HG03095 (cell line): Measurements from ENCODE around the gene CCT8.
A peak's percentile ranks its signal among the peaks of the same experiment; 100 is the strongest.
"Not testable (repeated sequence)": the region's sequence is repeated elsewhere in the genome, so short reads cannot be mapped to it uniquely, and the experiment has no call there.

Experiments
- ATAC-seq: cut with Tn5 transposase; IDR thresholded peaks from one replicate; pipeline ENCODE4 v1.9.1; 2021; ENCODE audit warnings: moderate library complexity; ENCODE audit not compliant: unreplicated experiment

CCT8 gene

DNA sequence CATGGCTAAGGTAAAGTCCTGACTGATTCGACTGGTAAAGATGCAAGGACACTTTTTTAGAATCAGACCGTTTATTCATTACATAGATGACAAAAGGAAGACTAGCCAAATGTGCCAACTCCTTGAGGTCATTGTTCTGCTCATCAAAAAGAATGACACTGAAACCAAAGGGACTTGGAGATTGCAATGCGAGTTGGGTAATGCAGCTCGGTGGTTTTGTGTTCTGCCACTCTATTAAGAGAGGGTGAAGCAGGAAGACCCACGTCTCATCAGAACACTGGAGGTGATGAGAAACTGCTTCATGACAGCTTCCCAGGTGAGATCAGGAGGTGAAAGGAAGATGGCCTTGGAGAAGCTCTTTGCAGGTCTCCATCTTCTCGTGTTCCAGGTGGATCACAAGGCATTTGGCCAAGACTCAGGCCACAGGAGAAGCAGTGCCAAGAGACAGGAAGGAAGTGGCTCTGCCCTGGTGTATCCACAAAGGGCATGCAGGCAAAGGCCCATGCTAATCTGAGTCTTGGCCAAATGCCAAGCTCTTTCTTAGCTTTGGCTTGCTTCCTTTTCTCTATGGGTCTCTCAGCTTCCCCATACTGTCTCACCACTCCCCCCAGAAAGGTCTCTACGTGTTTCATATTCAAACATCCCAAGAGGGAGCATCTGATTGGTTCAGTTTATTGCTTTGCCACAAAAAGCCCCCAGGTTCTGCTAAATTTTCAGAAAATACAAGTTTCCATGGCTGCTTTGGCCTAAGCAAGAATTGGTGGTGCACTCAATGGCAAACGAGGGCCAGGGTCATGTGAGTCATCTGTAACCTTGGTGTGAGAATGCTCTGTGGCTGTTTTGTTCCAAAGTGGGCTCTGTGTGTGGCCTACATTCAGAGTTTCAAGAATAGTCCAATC, 5.7 kb upstream of the CCT8 start:
- peak; percentile 34 for ATAC-seq

DNA sequence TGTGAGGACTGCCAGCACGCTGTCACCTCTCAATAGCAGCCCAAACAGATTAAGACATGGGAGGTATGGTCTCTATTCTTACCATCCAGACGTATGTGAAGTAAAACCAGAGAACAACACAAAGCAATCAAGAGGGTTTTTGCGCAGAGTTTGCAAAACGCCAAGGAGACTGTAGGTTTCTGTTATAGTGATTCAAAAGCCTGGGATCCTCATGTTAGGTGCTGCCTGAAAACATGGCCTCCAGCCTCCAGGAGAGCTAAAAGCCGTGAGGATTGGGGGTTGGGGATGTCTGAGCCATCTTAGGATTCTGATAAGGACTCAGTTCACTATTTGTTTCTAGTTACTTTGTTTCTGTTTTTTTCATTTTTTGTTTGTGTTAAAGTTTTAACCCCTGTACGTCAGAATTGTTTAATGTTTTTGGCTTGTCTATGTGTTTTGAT, 4.2 kb upstream of the CCT8 start:
- no peak for ATAC-seq

DNA sequence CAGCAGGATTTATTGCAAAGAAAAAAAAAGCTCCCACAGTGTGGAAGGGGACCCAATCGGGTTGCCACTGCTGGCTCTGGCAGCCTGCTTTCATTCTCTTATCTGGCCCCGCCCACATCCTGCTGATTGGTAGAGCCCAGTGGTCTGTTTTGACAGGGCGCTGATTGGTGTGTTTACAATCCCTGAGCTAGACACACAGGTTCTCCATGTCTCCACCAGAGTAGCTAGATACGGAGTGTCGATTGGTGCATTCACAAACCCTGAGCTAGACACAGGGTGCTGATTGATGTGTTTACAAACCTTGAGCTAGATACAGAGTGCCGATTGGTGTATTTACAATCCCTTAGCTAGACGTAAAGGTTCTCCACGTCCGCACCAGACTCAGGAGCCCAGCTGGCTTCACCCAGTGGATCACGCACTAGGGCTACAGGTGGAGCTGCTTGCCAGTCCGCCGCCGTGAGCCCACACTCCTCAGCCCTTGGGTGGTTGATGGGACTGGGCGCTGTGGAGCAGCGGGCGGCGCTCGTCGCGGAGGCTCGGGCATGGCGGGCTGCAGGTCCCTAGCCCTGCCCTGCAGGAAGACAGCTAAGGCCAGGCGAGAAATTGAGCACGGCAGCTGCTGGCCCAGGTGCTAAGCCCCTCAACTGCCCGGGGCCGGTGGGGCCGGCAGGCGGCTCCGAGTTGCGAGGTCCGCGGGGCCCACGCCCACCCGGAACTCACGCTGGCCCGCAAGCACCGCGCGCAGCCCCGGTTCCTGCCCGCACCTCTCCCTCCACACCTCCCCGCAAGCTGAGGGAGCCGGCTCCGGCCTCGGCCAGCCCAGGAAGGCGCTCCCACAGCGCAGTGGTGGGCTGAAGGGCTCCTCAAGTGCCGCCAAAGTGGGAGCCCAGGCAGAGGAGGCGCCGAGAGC, 3.5 kb upstream of the CCT8 start:
- not testable (repeated sequence) for ATAC-seq

DNA sequence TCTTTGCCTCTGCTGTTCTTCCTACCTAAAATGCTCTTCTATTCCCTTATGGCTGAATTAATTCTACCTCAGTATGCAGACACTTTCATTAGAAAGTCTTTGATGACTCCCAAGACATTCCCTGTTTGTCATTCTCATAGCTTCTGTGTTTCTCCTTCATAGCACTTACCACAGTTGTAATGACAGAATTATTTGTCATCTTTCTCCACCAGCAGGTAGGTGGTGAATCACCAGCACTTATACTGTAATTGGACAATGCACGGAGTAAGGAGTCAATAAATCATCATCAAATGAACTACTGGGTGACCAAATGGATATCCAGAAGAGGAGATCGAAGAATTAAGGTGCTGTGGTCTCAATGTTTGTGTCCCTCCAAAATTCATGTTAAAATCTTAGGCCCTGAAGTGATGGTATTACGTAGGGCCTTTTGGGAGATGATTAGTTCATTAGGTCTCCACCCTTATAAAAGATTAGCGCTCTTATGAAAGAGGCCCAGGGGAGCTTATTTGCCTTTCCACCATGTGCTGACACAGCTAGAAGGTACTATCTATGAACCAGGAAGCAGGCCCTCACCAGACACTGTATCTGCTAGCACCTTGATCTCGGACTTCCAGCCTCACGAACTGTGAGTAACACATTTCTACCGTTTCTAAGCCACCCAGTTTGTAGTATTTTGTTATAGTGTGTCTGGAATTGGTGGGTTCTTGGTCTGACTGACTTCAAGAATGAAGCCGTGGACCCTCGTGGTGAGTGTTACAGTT, 2.4 kb upstream of the CCT8 start:
- no peak for ATAC-seq

DNA sequence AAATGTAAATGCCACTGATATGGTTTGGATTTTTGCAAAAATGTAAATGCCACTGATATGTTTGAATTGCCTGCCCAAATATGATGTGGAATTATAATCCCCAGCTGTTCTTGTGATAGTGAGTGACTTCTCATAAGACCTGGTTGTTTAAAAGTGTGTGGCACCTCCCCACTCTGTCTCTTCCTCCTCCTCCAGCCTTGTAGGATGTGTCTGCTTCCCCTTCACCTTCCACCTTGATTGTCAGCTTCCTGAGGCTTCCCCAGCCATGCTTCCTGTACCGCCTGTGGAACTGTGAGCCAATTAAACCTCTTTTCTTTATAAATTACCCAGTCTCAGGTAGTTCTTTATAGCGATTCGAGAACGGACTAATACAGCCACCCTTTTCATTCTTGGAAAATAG, 1.3 kb upstream of the CCT8 start:
- no peak for ATAC-seq

DNA sequence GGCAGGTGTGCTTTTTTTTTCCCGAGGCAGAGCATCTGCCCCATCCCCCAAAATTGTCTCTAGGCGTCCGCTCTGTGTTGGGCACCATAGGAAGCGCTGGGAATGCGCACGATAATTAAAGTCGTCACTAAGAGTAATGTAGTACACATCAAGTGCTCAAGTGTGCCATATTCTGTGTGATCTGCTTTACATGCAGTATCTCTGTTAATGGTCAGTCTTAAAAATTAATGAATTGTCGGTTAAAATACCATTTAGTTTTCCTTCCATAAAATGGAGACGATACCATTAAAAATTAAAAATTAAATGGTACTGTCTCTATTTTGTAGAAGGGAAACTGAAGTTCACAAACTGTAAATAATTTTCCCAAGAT, 544 bp upstream of the CCT8 start:
- ATAC-seq, result peak; percentile 20

DNA sequence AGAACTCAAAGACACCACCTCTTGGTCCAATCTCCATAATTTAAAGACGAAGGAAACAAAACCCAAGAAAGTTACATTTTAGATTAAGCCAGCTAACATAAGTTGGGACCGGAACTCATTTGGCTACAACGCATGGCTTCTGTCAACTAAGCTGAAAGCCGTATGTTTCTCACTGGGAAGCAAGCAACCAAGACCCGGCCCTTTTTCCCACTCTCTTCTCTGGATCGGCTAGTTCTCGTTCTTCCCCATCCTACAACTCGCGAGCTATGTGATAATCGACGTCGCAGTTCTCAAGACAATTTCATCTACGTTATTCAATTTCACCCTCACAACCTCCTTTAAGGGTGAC, 601 bp downstream of the CCT8 start:
- no peak for ATAC-seq

DNA sequence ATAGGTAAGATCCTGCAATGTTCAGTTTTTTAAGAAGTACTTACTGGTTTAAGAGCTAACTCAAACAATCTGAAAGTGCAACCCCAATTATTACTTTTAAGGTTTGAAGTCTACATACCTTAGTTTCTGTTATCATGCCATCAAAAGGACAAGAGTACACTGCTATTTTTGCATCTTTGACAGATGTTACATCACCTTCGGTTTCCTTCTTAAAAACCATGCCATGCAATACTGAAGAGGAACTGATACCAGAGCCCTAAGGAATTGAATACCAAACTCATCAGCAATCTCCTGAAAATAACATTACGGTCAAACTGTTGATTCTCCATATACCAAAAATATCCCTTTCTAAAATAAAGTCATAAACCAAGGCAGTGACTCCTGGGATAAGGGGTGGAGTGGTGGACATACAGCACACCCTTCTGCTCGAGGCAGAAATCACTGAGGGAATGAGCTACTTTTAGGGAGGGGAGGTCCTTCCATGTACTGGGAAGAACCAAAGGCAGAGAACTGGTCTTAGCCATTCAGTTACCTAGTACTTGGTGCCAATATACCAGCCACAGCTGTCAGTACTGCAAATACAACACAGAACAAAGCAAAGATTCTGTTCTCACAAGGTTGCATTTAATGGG, 8.5 kb downstream of the CCT8 start:
- ATAC-seq, result peak; percentile 95

DNA sequence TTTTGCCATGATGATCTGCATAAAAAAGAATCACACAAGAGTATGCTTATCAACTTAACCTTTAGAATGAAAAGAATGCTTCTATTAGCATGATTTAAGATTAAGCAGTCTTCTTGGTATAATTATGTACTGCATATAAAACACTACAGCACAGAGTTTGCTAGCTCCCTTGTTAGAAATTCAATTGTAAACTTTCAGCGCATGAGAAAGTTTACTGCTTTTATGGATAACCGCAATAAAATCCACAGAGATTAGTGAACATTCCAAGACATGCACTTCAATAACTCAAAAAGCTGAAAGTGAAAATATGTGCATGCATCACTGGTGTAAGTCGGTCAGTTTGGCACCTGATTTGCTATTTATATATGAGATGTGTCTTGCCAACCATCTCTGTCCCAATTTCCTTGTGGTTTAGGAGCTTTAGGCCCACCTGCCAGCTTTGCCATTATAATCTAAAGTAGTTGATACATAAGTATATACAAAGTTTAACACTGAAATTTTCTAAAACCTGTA, 16.9 kb downstream of the CCT8 start:
- no peak for ATAC-seq

DNA sequence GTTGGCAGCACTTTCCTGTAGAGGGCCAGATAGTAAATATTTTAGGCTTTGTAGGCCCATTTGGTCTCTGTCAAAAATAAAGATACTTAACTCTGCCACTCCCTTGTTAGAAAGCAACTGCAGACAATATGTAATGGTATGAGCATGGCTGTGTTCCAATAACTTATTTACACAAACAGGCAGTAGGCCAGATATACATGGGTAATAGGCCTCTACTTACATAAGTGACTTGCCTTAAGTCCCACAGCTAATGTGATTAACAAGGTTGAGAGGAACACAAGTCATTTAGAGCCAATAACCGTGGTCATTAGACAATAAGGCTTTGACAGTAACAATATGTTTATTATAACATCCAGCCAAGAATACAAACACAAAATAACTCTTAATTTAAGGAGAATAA, 17.4 kb downstream of the CCT8 start:
- ATAC-seq, result no peak

DNA sequence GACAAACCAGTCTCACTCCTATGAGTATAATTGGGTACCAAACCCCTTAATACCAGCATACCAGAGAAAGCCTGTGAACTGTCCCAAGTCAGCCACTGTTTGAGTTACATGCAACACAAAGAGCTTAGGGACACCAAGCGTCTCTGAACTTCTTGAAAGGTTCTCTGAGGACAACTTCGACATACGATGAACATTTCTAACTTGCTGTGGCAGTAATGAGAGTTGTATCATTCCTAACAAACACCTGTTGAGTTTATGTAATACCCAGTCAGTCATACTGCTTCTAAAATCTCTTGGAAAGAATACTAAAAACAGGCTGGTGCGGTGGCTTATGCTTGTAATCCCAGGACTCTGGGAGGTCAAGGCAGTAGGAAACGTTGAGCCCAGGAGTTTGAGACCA, 18.4 kb downstream of the CCT8 start:
- ATAC-seq, result no peak

DNA sequence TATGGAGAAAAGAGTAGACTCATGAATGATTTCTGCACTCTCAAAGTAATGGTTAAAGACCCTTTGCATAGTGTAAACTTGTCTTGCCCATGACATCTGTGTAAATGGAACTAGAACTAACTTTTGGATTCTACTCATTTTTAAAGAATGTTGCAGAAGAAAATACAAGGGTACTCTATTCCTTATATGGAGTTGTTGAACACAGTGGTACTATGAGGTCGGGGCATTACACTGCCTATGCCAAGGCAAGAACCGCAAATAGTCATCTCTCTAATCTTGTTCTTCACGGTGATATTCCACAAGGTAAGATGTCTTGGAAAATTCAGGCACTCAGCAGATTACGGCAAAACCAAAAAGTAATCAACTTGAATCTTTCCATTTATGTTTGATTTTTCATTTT, 19.8 kb downstream of the CCT8 start:
- ATAC-seq, result no peak

DNA sequence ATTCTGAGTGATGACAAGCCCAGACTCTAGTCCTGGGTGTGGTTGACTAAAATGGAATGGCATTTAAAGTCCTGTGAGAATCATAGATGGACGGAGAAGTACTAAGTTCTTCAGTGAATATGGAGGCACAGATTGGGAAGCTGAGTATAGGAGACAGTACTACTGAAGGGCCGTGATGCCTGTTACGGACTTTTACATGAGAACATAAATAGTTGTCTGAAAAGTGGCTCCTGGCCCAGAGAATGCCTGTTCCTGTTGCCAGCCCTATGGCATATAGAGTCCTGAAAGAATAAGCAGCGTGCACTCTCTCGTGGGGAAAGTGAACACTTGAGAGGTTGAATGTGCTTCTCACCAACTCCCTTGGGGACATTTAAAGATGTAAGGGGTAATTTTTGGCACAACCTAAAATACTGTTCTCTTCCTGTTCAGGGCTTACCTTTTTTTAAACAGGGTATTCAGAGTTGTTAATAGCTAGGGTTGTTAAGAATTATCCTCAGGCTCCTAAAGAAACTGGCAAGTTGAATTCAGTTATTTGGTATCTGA, 20.4 kb downstream of the CCT8 start:
- no peak for ATAC-seq

DNA sequence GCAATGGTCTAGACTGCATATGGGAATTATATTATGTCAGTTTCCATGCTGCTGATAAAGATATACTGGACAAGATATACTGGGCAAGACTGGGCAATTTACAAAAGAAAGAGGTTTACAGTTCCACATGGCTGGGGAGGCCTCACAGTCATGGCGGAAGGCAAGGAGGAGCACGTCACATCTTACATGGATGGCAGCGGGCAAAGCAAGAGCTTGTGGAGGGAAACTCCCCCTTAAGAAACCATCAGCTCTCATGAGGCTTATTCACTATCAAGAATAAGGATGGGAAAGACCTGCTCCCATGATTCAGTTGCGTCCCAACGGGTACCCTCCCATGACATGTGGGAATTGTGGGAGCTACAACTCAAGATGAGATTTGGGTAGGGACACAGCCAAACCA, 21.2 kb downstream of the CCT8 start:
- no peak for ATAC-seq

DNA sequence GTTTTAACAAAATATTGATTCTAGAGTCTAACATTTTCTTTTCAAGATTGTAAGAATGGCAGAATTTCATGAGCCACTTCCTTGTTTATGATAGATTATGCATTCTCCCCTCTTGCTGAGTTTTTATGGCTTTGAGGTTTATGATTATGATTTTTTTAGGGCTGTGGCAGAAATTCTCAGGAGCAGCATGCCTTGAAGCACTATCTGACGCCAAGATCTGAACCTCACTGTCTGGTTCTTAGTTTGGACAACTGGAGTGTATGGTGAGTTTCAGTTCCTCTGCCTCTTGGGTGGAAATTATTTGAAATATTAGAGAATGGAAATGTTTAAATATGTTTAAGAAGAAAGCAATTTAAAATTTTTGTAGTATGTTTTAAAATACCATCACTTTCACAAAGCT, 38.8 kb downstream of the CCT8 start:
- no peak for ATAC-seq

DNA sequence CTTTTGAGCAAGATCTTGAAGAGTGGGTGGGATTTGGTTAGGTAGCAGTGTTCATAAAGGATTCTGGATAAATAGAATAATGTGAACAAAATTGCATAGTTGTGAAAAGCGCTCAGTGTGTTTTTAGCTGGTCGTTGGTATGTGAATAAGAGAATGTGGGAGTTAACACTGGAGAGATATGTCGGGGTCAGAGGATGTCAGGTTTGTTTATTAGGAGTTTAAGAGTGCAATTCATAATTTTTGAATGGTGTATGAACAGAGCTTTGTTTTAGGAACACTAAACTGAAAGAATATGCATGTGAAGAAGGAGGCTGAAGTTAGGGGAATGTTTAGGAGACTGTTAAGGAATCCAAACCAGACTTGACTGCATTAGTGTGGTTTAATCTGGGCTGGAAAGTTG, 39.6 kb downstream of the CCT8 start:
- ATAC-seq, result no peak

DNA sequence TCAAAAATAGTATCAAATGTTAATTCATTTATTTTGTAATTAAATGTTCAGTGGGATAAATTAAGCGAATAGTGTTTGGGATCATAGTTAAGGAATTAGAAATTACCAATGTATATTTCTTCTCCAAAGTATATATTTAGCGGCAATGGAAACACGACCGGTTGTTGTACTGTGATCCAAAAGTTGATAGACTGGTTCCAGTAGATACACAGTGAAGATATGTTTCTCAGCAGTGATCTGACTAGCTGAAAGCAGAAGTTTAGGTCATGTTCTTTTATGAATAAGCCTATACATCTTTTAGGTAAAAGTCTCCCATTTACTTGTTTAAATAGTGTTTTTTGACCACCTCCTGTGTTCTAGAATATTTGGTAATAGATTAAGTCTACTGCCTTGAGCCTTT, 40.1 kb downstream of the CCT8 start:
- no peak for ATAC-seq

DNA sequence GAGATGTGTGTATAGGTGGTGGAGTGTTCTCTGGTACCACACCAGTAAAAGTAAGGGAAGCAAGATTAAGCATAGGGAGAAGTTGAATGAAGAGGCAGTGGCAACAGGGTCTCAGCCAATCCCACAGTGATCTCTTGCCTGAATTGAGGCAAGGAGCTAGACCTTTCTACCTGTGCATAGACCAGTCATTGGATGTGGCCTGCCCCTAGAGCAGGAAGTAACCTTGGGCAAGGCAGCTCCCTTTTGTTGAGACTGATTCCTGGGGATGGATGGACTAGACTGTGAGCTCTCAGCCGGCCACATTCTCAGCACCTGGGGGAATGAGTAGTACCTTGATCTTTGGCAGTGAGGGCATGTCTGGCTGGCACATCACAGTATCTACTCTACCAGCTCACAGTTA, 42.5 kb downstream of the CCT8 start:
- ATAC-seq, result no peak

DNA sequence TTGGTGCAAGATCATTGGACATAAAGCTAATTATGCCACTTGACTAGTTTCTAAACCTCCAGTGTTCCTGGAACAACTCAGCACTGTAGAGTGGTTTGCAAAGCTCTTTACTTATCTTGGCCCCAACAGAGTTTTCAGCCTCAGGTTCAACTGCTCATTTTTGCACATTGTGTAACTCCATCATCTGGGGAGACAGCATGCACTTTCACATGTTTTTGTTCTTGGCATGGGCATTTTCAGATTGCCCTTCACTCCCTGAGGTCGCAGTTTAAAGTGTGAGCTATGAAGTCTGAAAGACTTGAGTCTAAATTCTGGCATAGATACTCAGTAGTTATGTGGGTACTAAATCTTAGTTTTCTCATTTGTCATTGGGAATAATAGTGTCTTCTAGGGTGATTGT, 43.9 kb downstream of the CCT8 start:
- ATAC-seq, result no peak

DNA sequence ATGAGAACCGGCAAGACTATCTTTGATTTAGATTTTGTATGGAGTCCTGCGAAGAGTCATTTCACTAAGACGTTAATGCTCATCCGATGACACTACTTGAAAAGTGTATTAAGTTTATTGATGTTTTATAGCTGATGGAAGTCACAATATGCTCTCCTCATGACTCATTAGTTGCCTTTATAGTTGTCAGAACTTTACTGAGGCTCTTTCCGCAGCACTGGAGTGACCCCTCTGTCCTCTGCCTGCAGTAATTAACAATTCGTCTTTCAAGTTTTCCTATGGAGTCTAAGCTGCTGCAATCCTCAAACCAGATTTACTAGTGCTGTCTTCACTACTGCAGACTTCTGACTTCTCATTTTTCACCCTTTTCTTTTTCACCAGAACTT, 48.1 kb downstream of the CCT8 start:
- ATAC-seq, result no peak
